Measurements from ENCODE around the gene MCCD1.
A peak's percentile ranks its signal among the peaks of the same experiment; 100 is the strongest.

The MCCD1 gene

DNA sequence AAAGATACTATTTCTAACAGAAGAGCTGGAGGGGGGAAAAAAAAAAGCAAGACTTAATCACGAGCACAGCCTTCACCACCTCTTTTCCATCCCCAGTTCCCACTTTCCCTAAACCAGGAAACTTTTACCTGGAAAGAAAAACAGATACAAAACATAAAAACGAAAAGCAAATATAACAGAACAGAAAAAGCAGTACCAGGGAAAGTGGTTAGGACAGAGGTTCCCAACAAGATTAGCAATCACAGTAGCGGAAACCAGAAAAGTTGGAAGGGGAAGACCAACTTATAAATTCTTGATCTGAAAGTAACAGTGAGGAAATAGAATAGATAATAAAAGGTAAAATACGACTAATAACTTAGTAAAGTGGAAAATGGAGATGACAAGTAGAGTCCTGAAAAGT lies 11.9 kb downstream of the MCCD1 start:
- Histone ChIP-seq H3K79me2 (ENCODE audit: insufficient read depth, low read depth) (peaks cover 70% of the 10 kb centered on the region), H3K27ac (no peak overlapping the region; the same call in 1 of the 2 replicates), H3K4me2 (peak overlapping the region; percentile 99), H3K36me3 (ENCODE audit: insufficient read depth) (peaks cover 24% of the 10 kb centered on the region; the same call in 1 of the 2 replicates), H3K27me3 (ENCODE audit: insufficient read depth, low read depth) (no peaks in the 10 kb centered on the region), H3K4me3 (IDR thresholded peaks at IDR 0.05; ENCODE audit: insufficient read depth, low read depth, low read length) (no peak overlapping the region), H2AFZ (ENCODE audit: low read depth) (no peak overlapping the region), H3K4me1 (ENCODE audit: low read depth, poor library complexity, severe bottlenecking) (peaks cover 35% of the 10 kb centered on the region), H3K9ac (peak overlapping the region; percentile 95; the same call in 1 of the 2 replicates), H4K20me1 (ENCODE audit: insufficient read depth) (peaks cover 32% of the 10 kb centered on the region)
- TF ChIP-seq, protein P1, sequence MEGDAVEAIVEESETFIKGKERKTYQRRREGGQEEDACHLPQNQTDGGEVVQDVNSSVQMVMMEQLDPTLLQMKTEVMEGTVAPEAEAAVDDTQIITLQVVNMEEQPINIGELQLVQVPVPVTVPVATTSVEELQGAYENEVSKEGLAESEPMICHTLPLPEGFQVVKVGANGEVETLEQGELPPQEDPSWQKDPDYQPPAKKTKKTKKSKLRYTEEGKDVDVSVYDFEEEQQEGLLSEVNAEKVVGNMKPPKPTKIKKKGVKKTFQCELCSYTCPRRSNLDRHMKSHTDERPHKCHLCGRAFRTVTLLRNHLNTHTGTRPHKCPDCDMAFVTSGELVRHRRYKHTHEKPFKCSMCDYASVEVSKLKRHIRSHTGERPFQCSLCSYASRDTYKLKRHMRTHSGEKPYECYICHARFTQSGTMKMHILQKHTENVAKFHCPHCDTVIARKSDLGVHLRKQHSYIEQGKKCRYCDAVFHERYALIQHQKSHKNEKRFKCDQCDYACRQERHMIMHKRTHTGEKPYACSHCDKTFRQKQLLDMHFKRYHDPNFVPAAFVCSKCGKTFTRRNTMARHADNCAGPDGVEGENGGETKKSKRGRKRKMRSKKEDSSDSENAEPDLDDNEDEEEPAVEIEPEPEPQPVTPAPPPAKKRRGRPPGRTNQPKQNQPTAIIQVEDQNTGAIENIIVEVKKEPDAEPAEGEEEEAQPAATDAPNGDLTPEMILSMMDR (conservative IDR thresholded peaks at IDR 0.05; ENCODE audit: low read depth, low read length): no peak

GRCh38 chr6:31541059-31541657 lies 12.4 kb downstream of the MCCD1 start:
- H2AFZ ChIP-seq (ENCODE audit: low read depth): peak overlapping the region; percentile 80
- no peak overlapping the region for H3K4me3 ChIP-seq (IDR thresholded peaks at IDR 0.05; ENCODE audit: insufficient read depth, low read depth, low read length)
- no peaks in the 10 kb centered on the region for H3K27me3 ChIP-seq (ENCODE audit: insufficient read depth, low read depth)
- TF ChIP-seq, protein P1 (conservative IDR thresholded peaks at IDR 0.05; ENCODE audit: low read depth, low read length): no peak
- H3K36me3 ChIP-seq (ENCODE audit: insufficient read depth): peaks cover 22% of the 10 kb centered on the region; the same call in 1 of the 2 replicates
- H3K9ac ChIP-seq: peak overlapping the region; percentile 95
- peak overlapping the region; percentile 94 for H3K27ac ChIP-seq
- peak overlapping the region; percentile 99 for H3K4me2 ChIP-seq
- peaks cover 27% of the 10 kb centered on the region for H4K20me1 ChIP-seq (ENCODE audit: insufficient read depth)
- H3K79me2 ChIP-seq (ENCODE audit: insufficient read depth, low read depth): peaks cover 66% of the 10 kb centered on the region
- H3K4me1 ChIP-seq (ENCODE audit: low read depth, poor library complexity, severe bottlenecking): peaks cover 35% of the 10 kb centered on the region

GRCh38 chr6:31541658-31542521 lies 13.1 kb downstream of the MCCD1 start, which contains the start of gene DDX39B:
TSS of gene DDX39B (minus strand) at chr6:31542003. CDS start at chr6:31540532, 1,471 bp downstream.
- H3K36me3 ChIP-seq (ENCODE audit: insufficient read depth): peaks cover 17% of the 10 kb centered on the region; the same call in 1 of the 2 replicates
- TF ChIP-seq, protein P1 (conservative IDR thresholded peaks at IDR 0.05; ENCODE audit: low read depth, low read length): no peak

GRCh38 chr6:31543639-31544038 lies 14.9 kb downstream of the MCCD1 start:
- Histone ChIP-seq H3K79me2 (ENCODE audit: insufficient read depth, low read depth) (peaks cover 50% of the 10 kb centered on the region), H3K27me3 (ENCODE audit: insufficient read depth, low read depth) (no peaks in the 10 kb centered on the region), H2AFZ (ENCODE audit: low read depth) (no peak overlapping the region), H3K36me3 (ENCODE audit: insufficient read depth) (peaks cover 4% of the 10 kb centered on the region; the same call in 1 of the 2 replicates), H3K9ac (no peak overlapping the region), H3K4me3 (IDR thresholded peaks at IDR 0.05; ENCODE audit: insufficient read depth, low read depth, low read length) (no peak overlapping the region), H3K27ac (no peak overlapping the region), H3K4me2 (no peak overlapping the region), H3K4me1 (ENCODE audit: low read depth, poor library complexity, severe bottlenecking) (peaks cover 32% of the 10 kb centered on the region), H4K20me1 (ENCODE audit: insufficient read depth) (peaks cover 13% of the 10 kb centered on the region)
- TF ChIP-seq, protein P1 (conservative IDR thresholded peaks at IDR 0.05; ENCODE audit: low read depth, low read length): no peak

More at GRCh38 chr6:31541658-31542521, 13.1 kb downstream of the MCCD1 start, which contains the start of gene DDX39B:
- Histone ChIP-seq H4K20me1 (ENCODE audit: insufficient read depth) (peaks cover 24% of the 10 kb centered on the region), H2AFZ (ENCODE audit: low read depth) (peak within 1 kb of the TSS; percentile 80), H3K79me2 (ENCODE audit: insufficient read depth, low read depth) (peaks cover 59% of the 10 kb centered on the region), H3K9ac (peak within 1 kb of the TSS; percentile 95), H3K4me1 (ENCODE audit: low read depth, poor library complexity, severe bottlenecking) (peaks cover 35% of the 10 kb centered on the region), H3K27ac (peak within 1 kb of the TSS; percentile 94), H3K4me3 (IDR thresholded peaks at IDR 0.05; ENCODE audit: insufficient read depth, low read depth, low read length) (no peak within 1 kb of the TSS), H3K27me3 (ENCODE audit: insufficient read depth, low read depth) (no peaks in the 10 kb centered on the region), H3K4me2 (peak within 1 kb of the TSS; percentile 99)
